Measurements from ENCODE around the gene CHI3L2. TPM values are rescaled to one million over a fixed set of nuclear protein-coding genes. Genes with fewer than 3 reads are reported as not detected.

The CHI3L2 gene
- total and polyA plus RNA-seq, 10 of the 15 experiments (the other 5 are each of a cell fraction or from before 2014, with no cell fraction given) = 37.1 to 508 (median 98.3) TPM

DNA sequence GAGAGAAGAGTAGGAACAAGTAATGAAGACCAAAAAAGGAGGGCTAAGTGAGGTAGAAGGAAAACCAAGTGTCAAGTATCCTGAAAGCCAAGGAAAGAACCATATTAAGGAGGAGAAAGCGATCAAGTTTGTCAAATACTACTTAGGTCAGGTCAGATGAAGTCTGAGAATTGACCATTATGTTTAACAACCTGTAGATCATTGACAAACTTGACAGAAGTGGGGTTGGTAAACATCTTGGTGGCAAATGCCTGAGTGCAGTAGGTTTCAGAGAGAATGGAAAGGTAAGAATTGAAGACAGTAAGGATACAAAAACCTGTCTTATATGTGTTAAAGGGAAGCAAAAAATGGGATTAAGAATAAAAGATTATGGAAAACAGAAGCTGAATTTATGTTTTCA, 59.4 kb downstream of the CHI3L2 start:
- FAIRE-seq (no peak), ATAC-seq (no peak), DNase-seq (ENCODE audit: low read depth, low spot score) (no peak)
- Histone ChIP-seq H3K27me3 (replicated peaks in 1 of 2; ENCODE audit: control insufficient read depth in 2 of 2, insufficient read depth in 2 of 2, low read length in 1 of 2) (peaks cover 0 to 6% of the 10 kb centered on the region in 2 experiments; a peak in 1 of 4 replicates), H3K4me2 (ENCODE audit: control insufficient read depth, insufficient read depth) (no peak overlapping the region), H3K4me1 (ENCODE audit: control insufficient read depth, insufficient read depth, low read length) (no peaks in the 10 kb centered on the region), H2AFZ (ENCODE audit: control insufficient read depth, low read depth, low read length) (no peak overlapping the region), H3K9ac (ENCODE audit: control insufficient read depth, insufficient read depth, low read length) (no peak overlapping the region), H3K36me3 (ENCODE audit: control insufficient read depth in 2 of 2, insufficient read depth in 2 of 2, low read length in 1 of 2) (no peaks in the 10 kb centered on the region), H3K9me3 (replicated peaks; ENCODE audit: control insufficient read depth, insufficient read depth, low read length) (no peaks in the 10 kb centered on the region), H4K20me1 (ENCODE audit: control insufficient read depth, insufficient read depth) (no peaks in the 10 kb centered on the region), H3K27ac (ENCODE audit: control insufficient read depth, insufficient read depth) (no peak overlapping the region), H3K79me2 (ENCODE audit: control insufficient read depth, insufficient read depth, low read length) (no peaks in the 10 kb centered on the region), H3K4me3 (no peak overlapping the region)
- no TSS peak for BruUV-seq (replicated peaks)
- in situ Hi-C loops (cut with MboI) = no loop called here
- ChIA-PET POLR2A (no interaction called here), CTCF (no interaction called here), SMC1A (ENCODE audit: uncharacterized antibody, unreplicated experiment) (no interaction called here), RAD21 (ENCODE audit: unreplicated experiment) (no interaction called here)
- TF ChIP-seq NR2C2 (IDR thresholded peaks at IDR 0.05; ENCODE audit: borderline replicate concordance, control insufficient read depth, insufficient read length, low read depth) (no peak), CBX3 (IDR thresholded peaks at IDR 0.05; ENCODE audit: borderline replicate concordance, low read depth) (no peak), CHD2 (IDR thresholded peaks at IDR 0.05; ENCODE audit: borderline replicate concordance, low read depth, low read length) (no peak), IRF4 (IDR thresholded peaks at IDR 0.05; ENCODE audit: low read depth, low read length) (no peak), KAT2A (conservative IDR thresholded peaks at IDR 0.05; ENCODE audit: control insufficient read depth, low read depth, low read length) (no peak), JUND (IDR thresholded peaks at IDR 0.05; ENCODE audit: low read depth, low read length) (no peak)
- TF ChIP-seq, protein P1, sequence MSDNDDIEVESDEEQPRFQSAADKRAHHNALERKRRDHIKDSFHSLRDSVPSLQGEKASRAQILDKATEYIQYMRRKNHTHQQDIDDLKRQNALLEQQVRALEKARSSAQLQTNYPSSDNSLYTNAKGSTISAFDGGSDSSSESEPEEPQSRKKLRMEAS (IDR thresholded peaks at IDR 0.05; ENCODE audit: low read depth, low read length) = no peak
- TF ChIP-seq, protein P2, sequence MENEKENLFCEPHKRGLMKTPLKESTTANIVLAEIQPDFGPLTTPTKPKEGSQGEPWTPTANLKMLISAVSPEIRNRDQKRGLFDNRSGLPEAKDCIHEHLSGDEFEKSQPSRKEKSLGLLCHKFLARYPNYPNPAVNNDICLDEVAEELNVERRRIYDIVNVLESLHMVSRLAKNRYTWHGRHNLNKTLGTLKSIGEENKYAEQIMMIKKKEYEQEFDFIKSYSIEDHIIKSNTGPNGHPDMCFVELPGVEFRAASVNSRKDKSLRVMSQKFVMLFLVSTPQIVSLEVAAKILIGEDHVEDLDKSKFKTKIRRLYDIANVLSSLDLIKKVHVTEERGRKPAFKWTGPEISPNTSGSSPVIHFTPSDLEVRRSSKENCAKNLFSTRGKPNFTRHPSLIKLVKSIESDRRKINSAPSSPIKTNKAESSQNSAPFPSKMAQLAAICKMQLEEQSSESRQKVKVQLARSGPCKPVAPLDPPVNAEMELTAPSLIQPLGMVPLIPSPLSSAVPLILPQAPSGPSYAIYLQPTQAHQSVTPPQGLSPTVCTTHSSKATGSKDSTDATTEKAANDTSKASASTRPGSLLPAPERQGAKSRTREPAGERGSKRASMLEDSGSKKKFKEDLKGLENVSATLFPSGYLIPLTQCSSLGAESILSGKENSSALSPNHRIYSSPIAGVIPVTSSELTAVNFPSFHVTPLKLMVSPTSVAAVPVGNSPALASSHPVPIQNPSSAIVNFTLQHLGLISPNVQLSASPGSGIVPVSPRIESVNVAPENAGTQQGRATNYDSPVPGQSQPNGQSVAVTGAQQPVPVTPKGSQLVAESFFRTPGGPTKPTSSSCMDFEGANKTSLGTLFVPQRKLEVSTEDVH (IDR thresholded peaks at IDR 0.05; ENCODE audit: low read depth, partially characterized antibody) = no peak
- 6% methylated on average over 1 of the region's 1 CpG for WGBS (ENCODE audit: insufficient coverage, insufficient replicate concordance, low lambda C conversion rate, missing lambda C conversion rate)
- intact Hi-C loops (cut with micrococcal nuclease; ENCODE audit: unreplicated experiment) = no loop called here

Data from GM12878 (cell line).